ENCODE results near the gene PCED1A.

The PCED1A gene

DNA sequence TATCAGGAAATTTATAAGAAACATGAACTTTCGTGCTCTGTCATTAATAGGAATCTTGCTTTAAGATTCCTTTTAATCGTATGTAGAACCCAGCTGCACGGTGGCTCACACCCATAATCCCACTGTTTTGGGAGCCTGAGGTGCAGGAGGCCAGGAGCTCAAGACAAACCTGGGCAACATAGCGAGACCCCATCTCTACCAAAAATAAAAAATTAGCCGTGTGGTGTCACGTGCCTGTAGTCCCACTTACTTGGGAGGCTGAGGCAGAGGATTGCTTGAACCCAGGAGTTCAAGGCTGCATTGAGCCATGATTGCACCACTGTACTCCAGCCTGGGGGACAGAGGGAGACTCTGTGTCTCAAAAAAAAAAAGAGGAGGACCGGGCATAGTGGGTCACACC is 40.2 kb upstream of the PCED1A start:
- TF ChIP-seq, protein P1, sequence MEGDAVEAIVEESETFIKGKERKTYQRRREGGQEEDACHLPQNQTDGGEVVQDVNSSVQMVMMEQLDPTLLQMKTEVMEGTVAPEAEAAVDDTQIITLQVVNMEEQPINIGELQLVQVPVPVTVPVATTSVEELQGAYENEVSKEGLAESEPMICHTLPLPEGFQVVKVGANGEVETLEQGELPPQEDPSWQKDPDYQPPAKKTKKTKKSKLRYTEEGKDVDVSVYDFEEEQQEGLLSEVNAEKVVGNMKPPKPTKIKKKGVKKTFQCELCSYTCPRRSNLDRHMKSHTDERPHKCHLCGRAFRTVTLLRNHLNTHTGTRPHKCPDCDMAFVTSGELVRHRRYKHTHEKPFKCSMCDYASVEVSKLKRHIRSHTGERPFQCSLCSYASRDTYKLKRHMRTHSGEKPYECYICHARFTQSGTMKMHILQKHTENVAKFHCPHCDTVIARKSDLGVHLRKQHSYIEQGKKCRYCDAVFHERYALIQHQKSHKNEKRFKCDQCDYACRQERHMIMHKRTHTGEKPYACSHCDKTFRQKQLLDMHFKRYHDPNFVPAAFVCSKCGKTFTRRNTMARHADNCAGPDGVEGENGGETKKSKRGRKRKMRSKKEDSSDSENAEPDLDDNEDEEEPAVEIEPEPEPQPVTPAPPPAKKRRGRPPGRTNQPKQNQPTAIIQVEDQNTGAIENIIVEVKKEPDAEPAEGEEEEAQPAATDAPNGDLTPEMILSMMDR (conservative IDR thresholded peaks at IDR 0.05; ENCODE audit: low read depth, low read length), result no peak

GRCh38 chr20:2879146-2879545 is 38.7 kb upstream of the PCED1A start:
- no peak overlapping the region for H3K4me3 ChIP-seq (ENCODE audit: low read length)
- TF ChIP-seq, protein P1 (conservative IDR thresholded peaks at IDR 0.05; ENCODE audit: low read depth, low read length), result no peak
- DNase-seq (ENCODE audit: low read depth), result no peak

More for the DNA sequence above, 40.2 kb upstream of the PCED1A start:
- H3K4me3 ChIP-seq (ENCODE audit: low read length), result no peak overlapping the region
- DNase-seq (ENCODE audit: low read depth), result no peak

GRCh38 chr20:2878515-2878914 is 38.1 kb upstream of the PCED1A start:
- no peak for DNase-seq (ENCODE audit: low read depth)
- no peak overlapping the region for H3K4me3 ChIP-seq (ENCODE audit: low read length)
- TF ChIP-seq, protein P1 (conservative IDR thresholded peaks at IDR 0.05; ENCODE audit: low read depth, low read length), result no peak

- no peak for DNase-seq (ENCODE audit: low read depth)
- TF ChIP-seq, protein P1 (conservative IDR thresholded peaks at IDR 0.05; ENCODE audit: low read depth, low read length), result no peak
- H3K4me3 ChIP-seq (ENCODE audit: low read length), result no peak overlapping the region
Measured at GRCh38 chr20:2875690-2876203, 35.3 kb upstream of the PCED1A start.

DNA sequence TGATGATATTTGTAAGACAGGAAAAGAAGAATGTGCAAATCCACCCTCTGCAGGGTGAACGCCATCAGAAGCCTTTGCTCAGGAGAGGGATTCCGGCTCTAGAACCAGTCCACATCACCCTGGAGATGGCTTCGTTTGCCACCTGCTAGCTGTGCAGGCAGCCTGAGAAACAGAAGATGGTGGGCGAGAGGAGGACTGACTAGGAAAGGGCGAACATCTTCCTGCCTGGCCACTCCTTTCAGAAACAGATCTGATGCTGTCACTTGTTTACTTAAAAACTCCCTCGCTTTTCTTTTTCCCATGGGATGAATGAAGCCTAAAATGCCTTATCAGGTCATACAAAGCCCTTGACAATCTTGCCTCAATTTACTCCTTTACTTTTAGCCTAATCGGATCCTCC is 34.0 kb upstream of the PCED1A start:
- DNase-seq (ENCODE audit: low read depth), result no peak
- TF ChIP-seq, protein P1 (conservative IDR thresholded peaks at IDR 0.05; ENCODE audit: low read depth, low read length), result no peak
- H3K4me3 ChIP-seq (ENCODE audit: low read length), result peak overlapping the region; percentile 91

GRCh38 chr20:2873747-2874041 is 33.2 kb upstream of the PCED1A start:
- DNase-seq (ENCODE audit: low read depth), result no peak
- TF ChIP-seq, protein P1 (conservative IDR thresholded peaks at IDR 0.05; ENCODE audit: low read depth, low read length), result no peak
- H3K4me3 ChIP-seq (ENCODE audit: low read length), result peak overlapping the region; percentile 91

DNA sequence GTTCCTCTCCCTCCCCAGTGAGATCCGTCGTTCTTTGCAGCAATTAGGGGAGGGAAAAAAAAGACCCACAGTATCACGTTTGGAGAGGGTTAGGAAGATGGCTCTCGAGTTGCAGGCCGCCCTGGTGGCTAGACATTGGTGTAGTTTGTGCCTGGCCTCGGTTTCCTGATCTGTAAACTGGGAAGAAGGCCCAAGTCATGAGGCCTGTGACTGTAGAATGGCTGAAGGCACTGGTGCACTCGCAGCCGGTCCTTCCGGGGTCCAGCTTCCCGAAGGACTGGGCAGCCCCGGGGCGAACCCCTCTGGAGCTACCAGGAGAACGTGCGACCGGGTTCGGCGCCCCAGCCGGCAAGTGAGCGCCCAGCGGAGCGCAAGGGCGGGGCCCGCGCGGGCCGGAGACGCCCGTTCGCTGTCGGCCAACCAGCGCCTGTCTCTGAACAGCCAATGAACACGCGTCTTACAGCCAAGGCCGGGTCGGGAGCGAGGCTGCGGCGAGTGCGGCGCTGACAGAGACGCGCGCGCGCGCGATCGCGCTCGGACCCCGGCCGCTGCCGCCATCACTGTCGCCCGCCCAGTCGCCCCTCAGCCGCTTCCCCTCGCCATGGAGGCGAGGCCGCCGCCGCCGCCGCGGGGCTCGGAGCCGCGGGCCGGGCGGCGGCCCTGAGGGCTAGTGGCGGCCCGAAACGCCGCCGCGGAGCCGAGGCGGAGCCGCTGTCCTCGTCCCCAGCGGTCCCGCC is 32.7 kb upstream of the PCED1A start, which contains the start of gene PTPRA:
Gene PTPRA, plus strand, starts transcription at position 472 of the 737 bp plus-strand sequence. CDS start 90,797 bp downstream, outside the sequence.
- H3K4me3 ChIP-seq (ENCODE audit: low read length), result peak within 1 kb of the TSS; percentile 91
- DNase-seq (ENCODE audit: low read depth), result peak; percentile 42
- TF ChIP-seq, protein P1 (conservative IDR thresholded peaks at IDR 0.05; ENCODE audit: low read depth, low read length), result no peak

All from retinal pigment epithelial cell (primary cell).